NCI-H2107 treated with DMSO at 0.1 percent for 48 hours (cell line): ENCODE results near the gene TTI1.

ENCODE experiments used
- DNase-seq: peaks from one replicate; lab custom pipeline; 2025; ENCODE audit not compliant: unreplicated experiment; lab: John Stamatoyannopoulos, UW

Gene TTI1

GRCh38 chr20:38055294-38055693, 22.0 kb upstream of the TTI1 start:
- DNase-seq = no peak

- DNase-seq = no peak
These were observed 21.4 kb upstream of the TTI1 start for GRCh38 chr20:38054647-38055046.

- DNase-seq = no peak
These were observed 19.6 kb upstream of the TTI1 start for GRCh38 chr20:38052870-38053269.

GRCh38 chr20:38050686-38051085, 17.4 kb upstream of the TTI1 start:
- DNase-seq = no peak

GRCh38 chr20:38049800-38050199, 16.5 kb upstream of the TTI1 start:
- DNase-seq = no peak

- no peak for DNase-seq
These were observed 13.3 kb upstream of the TTI1 start for GRCh38 chr20:38046572-38046971.

GRCh38 chr20:38044685-38045084, 11.4 kb upstream of the TTI1 start:
- no peak for DNase-seq

- DNase-seq = no peak
These were observed 10.4 kb upstream of the TTI1 start for GRCh38 chr20:38043512-38044300.

- no peak for DNase-seq
These were observed 7.0 kb upstream of the TTI1 start for GRCh38 chr20:38040276-38040675.

GRCh38 chr20:38036366-38036765, 3.1 kb upstream of the TTI1 start:
- no peak for DNase-seq

- DNase-seq = no peak
These were observed 1.7 kb upstream of the TTI1 start for GRCh38 chr20:38034961-38035360.

GRCh38 chr20:38034108-38034649, 923 bp upstream of the TTI1 start:
- no peak for DNase-seq

- DNase-seq = no peak
These were observed 499 bp downstream of the TTI1 start for GRCh38 chr20:38032585-38033329.

GRCh38 chr20:38031957-38032356, 1.3 kb downstream of the TTI1 start:
- DNase-seq = no peak

- no peak for DNase-seq
These were observed 3.8 kb downstream of the TTI1 start for GRCh38 chr20:38029453-38029852.

GRCh38 chr20:38024496-38024895, 8.8 kb downstream of the TTI1 start:
- no peak for DNase-seq

- DNase-seq = peak; percentile 8
These were observed 9.9 kb downstream of the TTI1 start for GRCh38 chr20:38023181-38024001.

GRCh38 chr20:38021087-38021772, 12.0 kb downstream of the TTI1 start:
- no peak for DNase-seq

GRCh38 chr20:38018385-38018784, 14.9 kb downstream of the TTI1 start:
- no peak for DNase-seq

- DNase-seq = no peak
These were observed 15.3 kb downstream of the TTI1 start for GRCh38 chr20:38017959-38018358.

- no peak for DNase-seq
These were observed 19.4 kb downstream of the TTI1 start for GRCh38 chr20:38013887-38014286.
